HEK293 (cell line): ENCODE measurements around the gene VCX3A.

Experiments used
- ATF2 ChIP-seq: fragments of 450-650 bp; formaldehyde crosslinking; IDR thresholded peaks from 2 replicates; pipeline ENCODE4 v1.5.1; 2016; ENCODE audit warnings: missing biosample characterization, missing genetic modification characterization, low read depth
- CTCF ChIP-seq: fragments of 450-650 bp; formaldehyde crosslinking; IDR thresholded peaks from 2 replicates; pipeline ENCODE4 v1.5.1; 2016; ENCODE audit warnings: missing biosample characterization, missing genetic modification characterization
- PRDM10 ChIP-seq: fragments of 450-650 bp; formaldehyde crosslinking; IDR thresholded peaks from 2 replicates; pipeline ENCODE4 v1.5.1; 2016; ENCODE audit warnings: missing biosample characterization, missing genetic modification characterization
- ZNF175 ChIP-seq: fragments of 450-650 bp; formaldehyde crosslinking; IDR thresholded peaks from 2 replicates; pipeline ENCODE4 v1.5.1; 2016; ENCODE audit warnings: missing biosample characterization, missing genetic modification characterization
- ZNF24 ChIP-seq: fragments of 450-650 bp; formaldehyde crosslinking; IDR thresholded peaks from 2 replicates; pipeline ENCODE4 v1.5.1; 2016; ENCODE audit warnings: missing biosample characterization, missing genetic modification characterization
- ZNF48 ChIP-seq: fragments of 450-650 bp; formaldehyde crosslinking; IDR thresholded peaks from 2 replicates; pipeline ENCODE4 v1.5.1; 2016; ENCODE audit warnings: missing biosample characterization, missing genetic modification characterization
- ZNF488 ChIP-seq: fragments of 450-650 bp; formaldehyde crosslinking; IDR thresholded peaks from 2 replicates; pipeline ENCODE4 v1.5.1; 2016; ENCODE audit warnings: missing biosample characterization, missing genetic modification characterization
- ZNF518A ChIP-seq: fragments of 450-650 bp; formaldehyde crosslinking; conservative IDR thresholded peaks from 2 replicates; pipeline ENCODE4 v1.5.1; 2016; ENCODE audit warnings: low read depth, missing biosample characterization, missing genetic modification characterization
- ZNF561 ChIP-seq: fragments of 450-650 bp; IDR thresholded peaks from 2 replicates; pipeline ENCODE4 v1.5.1; 2018; ENCODE audit warnings: missing biosample characterization, missing genetic modification characterization, borderline replicate concordance
- ZNF670 ChIP-seq: fragments of 450-650 bp; formaldehyde crosslinking; IDR thresholded peaks from 2 replicates; pipeline ENCODE4 v1.5.1; 2016; ENCODE audit warnings: missing biosample characterization, missing genetic modification characterization, low read depth
- TF ChIP-seq, protein P1 (sequence below): fragments of 450-650 bp; formaldehyde crosslinking; optimal IDR thresholded peaks from 2 replicates; pipeline ENCODE3; 2016; ENCODE audit warnings: missing biosample characterization, mild to moderate bottlenecking, missing genetic modification characterization
- TF ChIP-seq, protein P2 (sequence below): fragments of 450-650 bp; formaldehyde crosslinking; IDR thresholded peaks from 2 replicates; pipeline ENCODE4 v1.5.1; 2017; ENCODE audit warnings: missing biosample characterization, missing genetic modification characterization

DNA sequence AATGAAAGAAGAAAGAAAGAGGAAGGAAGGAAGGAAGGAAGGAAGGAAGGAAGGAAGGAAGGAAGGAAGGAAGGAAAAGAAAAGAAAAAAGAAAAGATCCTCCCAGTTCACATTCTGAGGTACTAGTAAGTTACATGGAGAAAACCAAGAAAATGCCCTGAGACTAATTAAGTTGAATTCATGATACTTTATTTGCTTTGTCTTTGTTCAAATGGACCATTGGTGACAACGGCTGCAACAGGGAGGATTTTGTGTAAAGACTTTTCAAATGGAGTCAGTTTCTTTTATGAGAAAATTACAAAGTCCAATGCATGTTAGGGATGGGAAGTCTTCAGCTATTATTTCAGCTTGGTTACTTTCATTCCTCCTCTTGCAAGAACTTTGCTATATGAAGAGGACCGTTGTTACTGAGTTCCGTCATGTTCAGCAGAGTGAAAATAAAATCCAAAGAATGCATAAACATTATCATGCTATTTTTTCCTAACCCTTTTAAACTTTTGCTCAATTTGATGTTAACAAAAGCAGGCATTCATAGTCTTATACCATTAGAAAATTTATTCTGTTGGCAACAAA is 8.3 kb downstream of the VCX3A start:
- TF ChIP-seq ZNF24 (tag by site-specific recombination) (no peak), CTCF (tag by site-specific recombination) (no peak), ZNF48 (no peak), ZNF670 (tag by site-specific recombination) (no peak), ZNF488 (no peak), ZNF518A (tag by site-specific recombination) (no peak), PRDM10 (tag by site-specific recombination) (no peak), ZNF561 (tag by site-specific recombination) (no peak), ZNF175 (tag by site-specific recombination) (no peak), ATF2 (no peak)
- TF ChIP-seq, protein P1, sequence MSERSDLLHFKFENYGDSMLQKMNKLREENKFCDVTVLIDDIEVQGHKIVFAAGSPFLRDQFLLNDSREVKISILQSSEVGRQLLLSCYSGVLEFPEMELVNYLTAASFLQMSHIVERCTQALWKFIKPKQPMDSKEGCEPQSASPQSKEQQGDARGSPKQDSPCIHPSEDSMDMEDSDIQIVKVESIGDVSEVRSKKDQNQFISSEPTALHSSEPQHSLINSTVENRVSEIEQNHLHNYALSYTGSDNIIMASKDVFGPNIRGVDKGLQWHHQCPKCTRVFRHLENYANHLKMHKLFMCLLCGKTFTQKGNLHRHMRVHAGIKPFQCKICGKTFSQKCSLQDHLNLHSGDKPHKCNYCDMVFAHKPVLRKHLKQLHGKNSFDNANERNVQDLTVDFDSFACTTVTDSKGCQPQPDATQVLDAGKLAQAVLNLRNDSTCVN: no peak
- TF ChIP-seq, protein P2, sequence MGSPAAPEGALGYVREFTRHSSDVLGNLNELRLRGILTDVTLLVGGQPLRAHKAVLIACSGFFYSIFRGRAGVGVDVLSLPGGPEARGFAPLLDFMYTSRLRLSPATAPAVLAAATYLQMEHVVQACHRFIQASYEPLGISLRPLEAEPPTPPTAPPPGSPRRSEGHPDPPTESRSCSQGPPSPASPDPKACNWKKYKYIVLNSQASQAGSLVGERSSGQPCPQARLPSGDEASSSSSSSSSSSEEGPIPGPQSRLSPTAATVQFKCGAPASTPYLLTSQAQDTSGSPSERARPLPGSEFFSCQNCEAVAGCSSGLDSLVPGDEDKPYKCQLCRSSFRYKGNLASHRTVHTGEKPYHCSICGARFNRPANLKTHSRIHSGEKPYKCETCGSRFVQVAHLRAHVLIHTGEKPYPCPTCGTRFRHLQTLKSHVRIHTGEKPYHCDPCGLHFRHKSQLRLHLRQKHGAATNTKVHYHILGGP: no peak
